Smooth muscle cell of the brain vasculature (primary cell): Measurements from ENCODE around the gene ANKRD37.

Experiments
- DNase-seq: peaks from one replicate; pipeline ENCODE4 v3.0.0-alpha.2; 2012; ENCODE audit warnings: low read depth, low spot score

Gene ANKRD37

GRCh38 chr4:185396724-185397385 is at the start of gene ANKRD37:
TSS of gene ANKRD37 (plus strand) at chr4:185396841. CDS start at chr4:185396924, 83 bp downstream.
- peak; percentile 20 for DNase-seq

GRCh38 chr4:185346975-185347601 is 49.6 kb upstream of the ANKRD37 start:
- no peak for DNase-seq

GRCh38 chr4:185351691-185352090 is 45.0 kb upstream of the ANKRD37 start:
- DNase-seq, result no peak

GRCh38 chr4:185352202-185352601 is 44.4 kb upstream of the ANKRD37 start:
- no peak for DNase-seq

- no peak for DNase-seq
Measured at GRCh38 chr4:185352741-185353140, 43.9 kb upstream of the ANKRD37 start.

GRCh38 chr4:185357211-185357610 is 39.4 kb upstream of the ANKRD37 start:
- no peak for DNase-seq

GRCh38 chr4:185357733-185358440 is 38.8 kb upstream of the ANKRD37 start:
- DNase-seq, result no peak

GRCh38 chr4:185358514-185358913 is 38.1 kb upstream of the ANKRD37 start:
- DNase-seq, result no peak

- peak; percentile 59 for DNase-seq
Measured at GRCh38 chr4:185358959-185359358, 37.7 kb upstream of the ANKRD37 start.

- peak; percentile 35 for DNase-seq
Measured at GRCh38 chr4:185359767-185360446, 36.7 kb upstream of the ANKRD37 start.

- no peak for DNase-seq
Measured at GRCh38 chr4:185361872-185362271, 34.8 kb upstream of the ANKRD37 start.

GRCh38 chr4:185362570-185362969 is 34.1 kb upstream of the ANKRD37 start:
- DNase-seq, result peak; percentile 26

GRCh38 chr4:185363251-185363650 is 33.4 kb upstream of the ANKRD37 start:
- DNase-seq, result no peak

GRCh38 chr4:185364886-185365285 is 31.8 kb upstream of the ANKRD37 start:
- no peak for DNase-seq

- DNase-seq, result no peak
Measured at GRCh38 chr4:185369731-185370130, 26.9 kb upstream of the ANKRD37 start.

GRCh38 chr4:185370268-185370949 is 26.2 kb upstream of the ANKRD37 start:
- no peak for DNase-seq

- DNase-seq, result no peak
Measured at GRCh38 chr4:185371702-185372101, 24.9 kb upstream of the ANKRD37 start.

- DNase-seq, result no peak
Measured at GRCh38 chr4:185374027-185374426, 22.6 kb upstream of the ANKRD37 start.

- no peak for DNase-seq
Measured at GRCh38 chr4:185374573-185374972, 22.1 kb upstream of the ANKRD37 start.

- DNase-seq, result no peak
Measured at GRCh38 chr4:185378264-185378663, 18.4 kb upstream of the ANKRD37 start.
